Kidney epithelial cell (primary cell): ENCODE data around the gene HTR3A. TPM values are rescaled to one million over a fixed set of nuclear protein-coding genes. Genes with fewer than 3 reads are reported as not detected.

Experiments used
- DNase-seq: peaks from one replicate; pipeline ENCODE4 v3.0.0-alpha.2; 2010; ENCODE audit warnings: low read depth
- H3K27me3 ChIP-seq: 2 replicates; pipeline ENCODE4 v1.6.0; 2011; ENCODE audit warnings: low read length; ENCODE audit not compliant: control insufficient read depth, insufficient read depth
- H3K36me3 ChIP-seq: 2 replicates; pipeline ENCODE4 v1.5.1; 2011; ENCODE audit warnings: low read length; ENCODE audit not compliant: control insufficient read depth, insufficient read depth
- H3K4me3 ChIP-seq: 2 replicates; pipeline ENCODE4 v1.5.1; 2011; ENCODE audit warnings: low read depth, mild to moderate bottlenecking, control low read depth, low read length
- total RNA-seq: library from RNA; depleted of rRNA; stranded (reverse); fragments of >200 nt; gene quantifications from 2 replicates; pipeline ENCODE4 v1.2.3, GENCODE V29; 2015
- TF ChIP-seq, protein P1 (sequence below): IDR thresholded peaks from 2 replicates; pipeline ENCODE4 v1.5.1; 2011; ENCODE audit warnings: mild to moderate bottlenecking, moderate library complexity, low read length, control low read depth, inconsistent platforms; ENCODE audit not compliant: insufficient read depth, poor library complexity, severe bottlenecking

HTR3A gene
- total RNA-seq, 1 donor from 2014 or later: 0.25 TPM

DNA sequence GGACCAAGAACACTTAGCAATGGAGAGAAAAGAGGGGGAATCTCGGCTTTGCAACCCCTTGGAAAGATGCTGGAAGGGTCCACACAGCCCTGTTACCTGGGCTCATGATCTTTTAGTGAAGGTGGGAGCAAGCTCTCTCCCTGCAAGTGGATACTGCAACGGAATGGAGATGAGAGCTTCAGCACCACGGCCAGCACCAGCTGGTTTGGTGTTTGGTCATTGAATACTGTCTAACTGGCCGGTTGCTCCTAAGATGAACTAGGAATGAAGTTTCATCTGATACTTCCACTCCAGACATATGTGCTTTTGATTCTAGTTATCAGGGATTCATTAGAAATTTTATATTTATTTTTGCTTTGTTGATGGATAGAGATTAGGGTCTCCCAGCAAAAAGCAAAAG lies 16.3 kb downstream of the HTR3A start:
- TF ChIP-seq, protein P1, sequence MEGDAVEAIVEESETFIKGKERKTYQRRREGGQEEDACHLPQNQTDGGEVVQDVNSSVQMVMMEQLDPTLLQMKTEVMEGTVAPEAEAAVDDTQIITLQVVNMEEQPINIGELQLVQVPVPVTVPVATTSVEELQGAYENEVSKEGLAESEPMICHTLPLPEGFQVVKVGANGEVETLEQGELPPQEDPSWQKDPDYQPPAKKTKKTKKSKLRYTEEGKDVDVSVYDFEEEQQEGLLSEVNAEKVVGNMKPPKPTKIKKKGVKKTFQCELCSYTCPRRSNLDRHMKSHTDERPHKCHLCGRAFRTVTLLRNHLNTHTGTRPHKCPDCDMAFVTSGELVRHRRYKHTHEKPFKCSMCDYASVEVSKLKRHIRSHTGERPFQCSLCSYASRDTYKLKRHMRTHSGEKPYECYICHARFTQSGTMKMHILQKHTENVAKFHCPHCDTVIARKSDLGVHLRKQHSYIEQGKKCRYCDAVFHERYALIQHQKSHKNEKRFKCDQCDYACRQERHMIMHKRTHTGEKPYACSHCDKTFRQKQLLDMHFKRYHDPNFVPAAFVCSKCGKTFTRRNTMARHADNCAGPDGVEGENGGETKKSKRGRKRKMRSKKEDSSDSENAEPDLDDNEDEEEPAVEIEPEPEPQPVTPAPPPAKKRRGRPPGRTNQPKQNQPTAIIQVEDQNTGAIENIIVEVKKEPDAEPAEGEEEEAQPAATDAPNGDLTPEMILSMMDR: no peak
- H3K27me3 ChIP-seq: peaks cover 7% of the 10 kb centered on the region
- DNase-seq: no peak
- H3K4me3 ChIP-seq: no peak overlapping the region
- no peaks in the 10 kb centered on the region for H3K36me3 ChIP-seq

DNA sequence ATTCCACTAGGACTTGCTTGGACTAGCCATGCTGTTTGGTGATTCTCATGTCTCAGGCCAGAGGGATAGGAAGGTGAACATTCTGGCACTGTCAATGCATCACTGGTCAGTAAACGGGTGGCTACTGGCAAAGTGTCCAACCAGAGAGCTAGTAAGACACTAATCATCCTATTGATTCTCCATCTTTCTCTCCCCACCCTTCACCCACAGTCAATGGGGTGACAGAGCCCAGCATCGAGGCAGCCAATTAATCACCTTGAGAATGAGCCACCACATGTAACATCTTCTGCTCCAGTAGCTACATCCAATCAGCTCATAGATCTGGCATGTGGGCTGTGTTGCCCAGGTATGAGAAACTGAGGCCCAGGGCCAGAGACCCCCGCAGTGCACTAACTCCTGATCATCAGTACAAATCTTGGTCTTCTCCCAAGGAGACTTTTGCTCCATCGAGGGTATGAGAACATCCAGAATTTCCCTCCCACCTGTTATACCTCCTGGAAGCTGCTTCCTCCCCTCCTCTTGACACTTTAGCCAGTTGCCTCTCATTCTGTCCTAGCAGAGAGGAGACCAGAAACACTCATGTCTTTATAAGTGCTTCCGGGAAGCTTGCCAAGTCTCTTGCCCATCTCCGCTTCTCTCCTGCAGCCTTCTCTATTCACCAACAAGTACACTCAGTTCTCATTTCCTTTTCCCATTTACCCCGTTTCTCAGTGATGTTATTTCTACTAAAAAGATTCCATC lies 17.0 kb downstream of the HTR3A start:
- TF ChIP-seq, protein P1: no peak

DNA sequence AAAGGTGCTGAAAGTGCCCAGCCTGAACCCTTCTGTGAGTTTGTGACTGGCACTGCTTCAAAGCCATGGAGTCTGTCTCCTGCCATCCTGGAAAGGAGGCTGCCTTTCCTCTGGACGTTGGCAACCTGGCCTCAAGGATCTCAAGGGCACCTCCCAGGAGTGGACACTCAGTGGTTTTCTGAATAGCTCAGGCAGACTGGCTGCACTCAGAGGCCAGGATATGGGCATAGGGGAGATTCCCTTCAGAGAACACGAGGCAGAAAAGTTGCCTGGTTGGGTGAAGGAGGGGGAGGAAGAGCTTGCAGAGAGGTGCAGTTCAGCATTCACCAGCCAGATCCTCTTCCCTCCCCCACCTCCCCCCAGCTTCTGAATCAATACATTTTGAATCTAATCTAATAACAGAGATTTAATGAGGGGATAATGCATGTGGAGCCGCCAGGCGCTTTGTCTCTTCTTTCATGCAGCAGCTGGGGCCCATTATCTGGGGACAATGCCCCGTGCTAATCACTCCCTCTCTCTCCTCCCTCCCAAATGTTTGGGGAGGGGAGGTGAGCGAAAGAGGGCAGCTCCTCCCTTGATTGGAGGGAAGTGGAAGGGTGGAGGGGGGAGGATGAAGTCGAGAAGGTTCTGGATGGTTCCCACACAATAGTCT lies 17.7 kb downstream of the HTR3A start:
- peaks cover 7% of the 10 kb centered on the region for H3K27me3 ChIP-seq
- no peaks in the 10 kb centered on the region for H3K36me3 ChIP-seq
- no peak for DNase-seq
- TF ChIP-seq, protein P1: no peak
- no peak overlapping the region for H3K4me3 ChIP-seq

More for the DNA sequence above, 17.0 kb downstream of the HTR3A start:
- DNase-seq: no peak
- H3K27me3 ChIP-seq: peaks cover 7% of the 10 kb centered on the region
- H3K4me3 ChIP-seq: no peak overlapping the region
- H3K36me3 ChIP-seq: no peaks in the 10 kb centered on the region

DNA sequence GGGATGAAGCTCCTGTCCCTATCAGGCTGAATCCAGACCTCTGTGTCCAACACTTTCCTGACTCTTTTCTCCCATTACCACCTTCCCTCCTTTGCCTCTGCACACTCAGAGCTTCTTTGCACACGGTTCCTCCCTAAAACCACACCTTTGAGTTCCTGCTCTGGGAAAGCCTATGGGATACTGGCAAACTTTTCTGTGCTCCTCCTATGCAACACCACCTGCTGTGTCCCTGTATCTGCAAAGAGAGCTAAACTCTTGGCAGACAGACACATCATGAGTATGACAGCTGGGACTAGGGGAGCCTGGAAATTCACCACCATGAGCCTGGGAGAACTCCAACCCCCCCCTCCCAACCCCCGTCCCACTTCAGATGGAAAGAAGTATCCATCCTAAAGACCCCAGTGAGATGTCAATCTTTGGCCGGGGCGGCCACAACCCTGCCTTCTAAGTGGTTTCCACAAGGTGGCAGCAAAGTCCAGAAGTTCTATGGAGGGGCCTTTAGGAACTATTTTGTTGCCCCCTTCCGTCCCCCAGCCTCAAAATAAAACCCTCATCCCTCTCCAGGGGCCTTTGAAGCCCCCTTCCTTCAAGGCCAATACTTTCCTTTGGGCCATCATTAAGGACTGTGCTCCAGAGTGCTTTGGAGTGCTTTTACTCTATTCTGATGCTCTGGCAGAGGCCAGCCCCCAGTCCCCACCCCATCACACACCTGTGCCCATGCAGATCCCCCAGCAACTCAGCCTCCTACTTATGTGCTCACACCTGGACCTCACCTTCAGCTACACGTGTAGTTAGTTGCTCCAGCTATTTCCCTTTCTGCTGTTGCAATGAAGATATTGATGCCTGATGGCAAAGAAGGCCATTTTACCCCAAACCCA lies 19.4 kb downstream of the HTR3A start:
- TF ChIP-seq, protein P1: peak; percentile 71
- DNase-seq: no peak
- no peak overlapping the region for H3K4me3 ChIP-seq
- peaks cover 7% of the 10 kb centered on the region for H3K27me3 ChIP-seq
- no peaks in the 10 kb centered on the region for H3K36me3 ChIP-seq

DNA sequence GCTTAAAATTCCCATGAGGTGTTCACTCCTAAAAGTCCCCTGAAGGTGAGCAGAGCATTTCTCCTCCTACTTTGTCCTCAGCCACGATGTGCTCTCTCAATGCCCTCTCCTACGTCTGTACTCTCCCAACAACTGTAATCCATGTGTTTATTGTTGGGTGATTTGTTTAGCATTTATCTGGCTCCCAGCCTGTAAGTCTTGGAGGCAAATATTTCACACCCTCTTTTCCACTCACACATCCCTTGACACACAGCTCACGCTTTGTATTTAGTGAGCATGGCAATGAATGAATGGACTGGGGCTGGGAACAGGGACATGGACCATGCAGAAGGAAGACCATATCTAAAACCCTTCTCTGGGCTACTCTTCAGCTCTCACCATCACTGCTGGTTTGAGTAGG lies 22.6 kb downstream of the HTR3A start:
- no peak for DNase-seq
- Histone ChIP-seq H3K36me3 (no peaks in the 10 kb centered on the region), H3K27me3 (peaks cover 9% of the 10 kb centered on the region), H3K4me3 (no peak overlapping the region)
- TF ChIP-seq, protein P1: no peak
